ENCODE data around the gene TRHDE.

TRHDE gene

GRCh38 chr12:72275526-72275925 is 3.4 kb downstream of the TRHDE start:
- no peak for DNase-seq

GRCh38 chr12:72276181-72276805 is 4.1 kb downstream of the TRHDE start:
- no peak for DNase-seq

- no peak for DNase-seq
Measured at GRCh38 chr12:72277415-72277814, 5.2 kb downstream of the TRHDE start.

GRCh38 chr12:72278894-72279293 is 6.7 kb downstream of the TRHDE start:
- DNase-seq = no peak

- no peak for DNase-seq
Measured at GRCh38 chr12:72281126-72281525, 9.0 kb downstream of the TRHDE start.

- DNase-seq = no peak
Measured at GRCh38 chr12:72282721-72283120, 10.6 kb downstream of the TRHDE start.

GRCh38 chr12:72285861-72286260 is 13.7 kb downstream of the TRHDE start:
- DNase-seq = no peak

- DNase-seq = no peak
Measured at GRCh38 chr12:72286526-72286925, 14.4 kb downstream of the TRHDE start.

GRCh38 chr12:72288436-72288835 is 16.3 kb downstream of the TRHDE start:
- DNase-seq = no peak

- DNase-seq = no peak
Measured at GRCh38 chr12:72288911-72289310, 16.7 kb downstream of the TRHDE start.

GRCh38 chr12:72289633-72290032 is 17.5 kb downstream of the TRHDE start:
- DNase-seq = no peak

- no peak for DNase-seq
Measured at GRCh38 chr12:72291175-72291574, 19.0 kb downstream of the TRHDE start.

GRCh38 chr12:72293701-72294100 is 21.5 kb downstream of the TRHDE start:
- DNase-seq = no peak

GRCh38 chr12:72295101-72295500 is 22.9 kb downstream of the TRHDE start:
- DNase-seq = no peak

GRCh38 chr12:72295744-72296143 is 23.6 kb downstream of the TRHDE start:
- DNase-seq = no peak

GRCh38 chr12:72296389-72296788 is 24.2 kb downstream of the TRHDE start:
- DNase-seq = no peak

- DNase-seq = no peak
Measured at GRCh38 chr12:72297666-72298065, 25.5 kb downstream of the TRHDE start.

- DNase-seq = no peak
Measured at GRCh38 chr12:72300728-72301127, 28.6 kb downstream of the TRHDE start.

GRCh38 chr12:72304751-72305150 is 32.6 kb downstream of the TRHDE start:
- DNase-seq = no peak

- DNase-seq = no peak
Measured at GRCh38 chr12:72307229-72307628, 35.1 kb downstream of the TRHDE start.

- no peak for DNase-seq
Measured at GRCh38 chr12:72311946-72312345, 39.8 kb downstream of the TRHDE start.

- DNase-seq = no peak
Measured at GRCh38 chr12:72313806-72314205, 41.6 kb downstream of the TRHDE start.

- no peak for DNase-seq
Measured at GRCh38 chr12:72315858-72316257, 43.7 kb downstream of the TRHDE start.

- no peak for DNase-seq
Measured at GRCh38 chr12:72318341-72318740, 46.2 kb downstream of the TRHDE start.

- no peak for DNase-seq
Measured at GRCh38 chr12:72323881-72324280, 51.7 kb downstream of the TRHDE start.

- no peak for DNase-seq
Measured at GRCh38 chr12:72330301-72330700, 58.1 kb downstream of the TRHDE start.
